GM12878 (cell line): Measurements from ENCODE around the gene ATXN1. TPM values are rescaled to one million over a fixed set of nuclear protein-coding genes. Genes with fewer than 3 reads are reported as not detected.

Experiments
- ATAC-seq: fragments of 200-7000 bp; cut with Tn5 transposase; 3 replicates; pipeline ENCODE4 v1.9.1; 2020; ENCODE audit warnings: mild to moderate bottlenecking, moderate library complexity
- BruUV-seq: library from RNA; stranded (reverse); fragments of 400-500 nt; replicated peaks from 2 replicates; lab custom pipeline; 2021; lab: Mats Ljungman, UMichigan
- CTCF ChIA-PET: fragments of 300-600 bp; sonication (Branson Sonifier 250); formaldehyde crosslinking; extraction: SDS; loops from one replicate; lab custom pipeline; 2021; ENCODE audit warnings: inconsistent platforms; lab: Yijun Ruan, JAX
- POLR2A ChIA-PET: fragments of 350-600 bp; formaldehyde crosslinking; extraction: SDS; loops from one replicate; lab custom pipeline; 2021; ENCODE audit warnings: inconsistent platforms; lab: Charles Lee
- RAD21 ChIA-PET: fragments of 300-600 bp; sonication (Branson Sonifier 250); formaldehyde crosslinking; loops from one replicate; lab custom pipeline; 2023; ENCODE audit warnings: antibody characterized with exemption; ENCODE audit not compliant: unreplicated experiment; lab: Charles Lee
- SMC1A ChIA-PET: fragments of 300-600 bp; sonication (Branson Sonifier 250); formaldehyde crosslinking; loops from one replicate; lab custom pipeline; 2023; ENCODE audit not compliant: unreplicated experiment, uncharacterized antibody; lab: Charles Lee
- DNase-seq: peaks from one replicate; pipeline ENCODE4 v3.0.0-alpha.2; 2011; ENCODE audit warnings: low read depth, low spot score
- FAIRE-seq: peaks from 3 replicates; lab custom pipeline; 2011; peaks lifted over from hg19 to GRCh38; lab: Jason Lieb, UNC
- H2AFZ ChIP-seq: 2 replicates; pipeline ENCODE4 v1.6.0; 2011; ENCODE audit warnings: low read depth, low read length, control low read depth; ENCODE audit not compliant: control insufficient read depth
- H3K27ac ChIP-seq: 2 replicates; pipeline ENCODE4 v1.5.1; 2011; ENCODE audit warnings: control low read depth; ENCODE audit not compliant: control insufficient read depth, insufficient read depth
- H3K27me3 ChIP-seq, 2 experiments: replicated peaks in 1 of 2; 2 replicates each; pipeline versions ENCODE4 v1.6.0 to v1.6.1; 2011; ENCODE audit warnings: low read length in 1 of 2; ENCODE audit not compliant: control insufficient read depth in 2 of 2, insufficient read depth in 2 of 2
- H3K36me3 ChIP-seq, 2 experiments: 2 replicates each; pipeline ENCODE4 v1.5.1; 2011; ENCODE audit warnings: low read length in 1 of 2; ENCODE audit not compliant: control insufficient read depth in 2 of 2, insufficient read depth in 2 of 2
- H3K4me1 ChIP-seq: 2 replicates; pipeline ENCODE4 v1.6.1; 2011; ENCODE audit warnings: mild to moderate bottlenecking, low read length, moderate library complexity, mixed read lengths; ENCODE audit not compliant: control insufficient read depth, insufficient read depth
- H3K4me2 ChIP-seq: 2 replicates; pipeline ENCODE4 v1.6.0; 2011; ENCODE audit warnings: control low read depth; ENCODE audit not compliant: control insufficient read depth, insufficient read depth
- H3K4me3 ChIP-seq: fragments of 200-600 bp; sonication (generic); 2 replicates; pipeline ENCODE4 v1.5.1; 2016
- H3K79me2 ChIP-seq: 2 replicates; pipeline ENCODE4 v1.6.0; 2011; ENCODE audit warnings: low read length; ENCODE audit not compliant: control insufficient read depth, insufficient read depth
- H3K9ac ChIP-seq: 2 replicates; pipeline ENCODE4 v1.8.0; 2011; ENCODE audit warnings: low read length, control low read depth, mixed read lengths; ENCODE audit not compliant: control insufficient read depth, insufficient read depth
- H3K9me3 ChIP-seq: replicated peaks from 3 replicates; pipeline ENCODE4 v1.5.1; 2011; ENCODE audit warnings: mild to moderate bottlenecking, low read length; ENCODE audit not compliant: control insufficient read depth, insufficient read depth
- H4K20me1 ChIP-seq: 2 replicates; pipeline ENCODE4 v1.6.0; 2011; ENCODE audit not compliant: control insufficient read depth, insufficient read depth
- ATF7 ChIP-seq: fragments of 450-650 bp; IDR thresholded peaks from 2 replicates; pipeline ENCODE4 v1.6.1; 2016; ENCODE audit warnings: low read depth, mild to moderate bottlenecking
- BACH1 ChIP-seq: fragments of 450-650 bp; IDR thresholded peaks from 2 replicates; pipeline ENCODE4 v1.6.1; 2017; ENCODE audit warnings: mild to moderate bottlenecking, borderline replicate concordance
- BHLHE40 ChIP-seq, 2 experiments: fragments of 450-650 bp in 1 of 2; IDR thresholded peaks; 2 replicates each; pipeline ENCODE4 v1.6.1; 2011 to 2017; ENCODE audit warnings: low read depth in 2 of 2, borderline replicate concordance in 1 of 2, improper control_type of control experiment in 1 of 2, low read length in 1 of 2, mild to moderate bottlenecking in 1 of 2
- CBX5 ChIP-seq: sonication (generic); IDR thresholded peaks from 2 replicates; pipeline ENCODE4 v1.6.1; 2016; ENCODE audit warnings: low read depth, moderate library complexity, mild to moderate bottlenecking, inconsistent platforms
- CREM ChIP-seq: IDR thresholded peaks from 2 replicates; pipeline ENCODE4 v1.6.1; 2014; ENCODE audit warnings: antibody characterized with exemption, low read depth
- ESRRA ChIP-seq: IDR thresholded peaks from 2 replicates; pipeline ENCODE4 v1.6.1; 2012; ENCODE audit warnings: mild to moderate bottlenecking, low read length, improper control_type of control experiment
- FOXK2 ChIP-seq: fragments of 450-650 bp; IDR thresholded peaks from 2 replicates; pipeline ENCODE4 v1.6.1; 2017; ENCODE audit warnings: mild to moderate bottlenecking, moderate library complexity
- HDAC2 ChIP-seq: fragments of 200-600 bp; sonication (generic); IDR thresholded peaks from 2 replicates; pipeline ENCODE4 v1.6.1; 2017
- HDGF ChIP-seq: fragments of 450-650 bp; IDR thresholded peaks from 2 replicates; pipeline ENCODE4 v1.6.1; 2016; ENCODE audit warnings: antibody characterized with exemption
- IKZF1 ChIP-seq: fragments of 450-650 bp; conservative IDR thresholded peaks from 2 replicates; pipeline ENCODE4 v1.6.1; 2017; ENCODE audit warnings: antibody characterized with exemption, mild to moderate bottlenecking
- MEF2B ChIP-seq: fragments of 450-650 bp; IDR thresholded peaks from 2 replicates; pipeline ENCODE4 v1.6.1; 2018; ENCODE audit warnings: mild to moderate bottlenecking, moderate library complexity; ENCODE audit not compliant: partially characterized antibody, poor library complexity, severe bottlenecking
- NFYB ChIP-seq: IDR thresholded peaks from 2 replicates; pipeline ENCODE4 v1.6.1; 2011; ENCODE audit warnings: low read depth, mild to moderate bottlenecking, low read length, improper control_type of control experiment, moderate library complexity; ENCODE audit not compliant: insufficient read depth
- NR2C2 ChIP-seq: IDR thresholded peaks from 2 replicates; pipeline ENCODE4 v1.6.1; 2011; ENCODE audit warnings: borderline replicate concordance, low read depth; ENCODE audit not compliant: control insufficient read depth, insufficient read length
- PAX8 ChIP-seq: fragments of 450-650 bp; IDR thresholded peaks from 2 replicates; pipeline ENCODE4 v1.6.1; 2017; ENCODE audit warnings: mild to moderate bottlenecking, moderate library complexity
- RBBP5 ChIP-seq: fragments of 200-600 bp; sonication (generic); conservative IDR thresholded peaks from 2 replicates; pipeline ENCODE4 v1.6.1; 2016
- RELA ChIP-seq: fragments of 450-650 bp; IDR thresholded peaks from 2 replicates; pipeline ENCODE4 v1.8.0; 2014; ENCODE audit warnings: borderline replicate concordance; ENCODE audit not compliant: partially characterized antibody
- SP1 ChIP-seq: IDR thresholded peaks from one replicate; pipeline ENCODE4 v1.6.1; 2011; ENCODE audit warnings: low read depth, low read length
- SPI1 ChIP-seq: IDR thresholded peaks from 2 replicates; pipeline ENCODE4 v1.6.1; 2011; ENCODE audit warnings: low read depth, mild to moderate bottlenecking, low read length, moderate library complexity, borderline replicate concordance; ENCODE audit not compliant: insufficient read depth
- YY1 ChIP-seq: IDR thresholded peaks from 2 replicates; pipeline ENCODE4 v1.6.1; 2011; ENCODE audit warnings: low read depth, mild to moderate bottlenecking, low read length
- WGBS: methylation state at CpG from one replicate; pipeline ENCODE4 v1.1.6; 2016; ENCODE audit warnings: low lambda C conversion rate; ENCODE audit not compliant: insufficient replicate concordance, insufficient coverage; ENCODE audit errors: missing lambda C conversion rate; 5-methylcytosine and 5-hydroxymethylcytosine counted together
- in situ Hi-C: fragments of 300-500 bp; cut with MboI; formaldehyde crosslinking; loops from 9 replicates; pipeline ENCODE4 v1.14.3; 2018; ENCODE audit warnings: mixed read lengths
- intact Hi-C: fragments of 100-400 bp; cut with micrococcal nuclease; formaldehyde crosslinking; loops from one replicate; pipeline ENCODE4 v1.14.2; 2022; ENCODE audit not compliant: unreplicated experiment
- polyA plus RNA-seq, 11 experiments: library from polyadenylated mRNA; depleted of rRNA in 4 of 11; unstranded in 6 of 11; stranded (reverse) in 5 of 11; fragments of >200 nt; fragmentation: Nextera tagmentation in 4 of 11; fragmentation: Illumina TruSeq in 1 of 11; extraction: Ambion mirVana in 4 of 11; extraction: Trizol in 1 of 11; gene quantifications; 1 replicate in 1 of 11; 2 replicates in 10 of 11; pipeline versions ENCODE4 v1.2.1 to v1.2.3, GENCODE V29; 2011 to 2016; ENCODE audit warnings: inconsistent platforms in 2 of 11, missing spikeins in 2 of 11, low read depth in 1 of 11
- total RNA-seq, 4 experiments: library from RNA; depleted of rRNA in 3 of 4; stranded (reverse); fragments of >200 nt in 3 of 4; fragmentation: Illumina TruSeq in 1 of 4; extraction: Trizol in 1 of 4; gene quantifications; 2 replicates each; pipeline versions ENCODE4 v1.2.1 to v1.2.3, GENCODE V29; 2013 to 2021
- TF ChIP-seq, protein P1 (sequence below): IDR thresholded peaks from 2 replicates; pipeline ENCODE4 v1.6.1; 2012; ENCODE audit warnings: low read depth, low read length, improper control_type of control experiment

The ATXN1 gene
- total and polyA plus RNA-seq, 10 of the 15 experiments (the other 5 are each of a cell fraction or from before 2014, with no cell fraction given) = 12.2 to 51.2 (median 20.5) TPM

DNA sequence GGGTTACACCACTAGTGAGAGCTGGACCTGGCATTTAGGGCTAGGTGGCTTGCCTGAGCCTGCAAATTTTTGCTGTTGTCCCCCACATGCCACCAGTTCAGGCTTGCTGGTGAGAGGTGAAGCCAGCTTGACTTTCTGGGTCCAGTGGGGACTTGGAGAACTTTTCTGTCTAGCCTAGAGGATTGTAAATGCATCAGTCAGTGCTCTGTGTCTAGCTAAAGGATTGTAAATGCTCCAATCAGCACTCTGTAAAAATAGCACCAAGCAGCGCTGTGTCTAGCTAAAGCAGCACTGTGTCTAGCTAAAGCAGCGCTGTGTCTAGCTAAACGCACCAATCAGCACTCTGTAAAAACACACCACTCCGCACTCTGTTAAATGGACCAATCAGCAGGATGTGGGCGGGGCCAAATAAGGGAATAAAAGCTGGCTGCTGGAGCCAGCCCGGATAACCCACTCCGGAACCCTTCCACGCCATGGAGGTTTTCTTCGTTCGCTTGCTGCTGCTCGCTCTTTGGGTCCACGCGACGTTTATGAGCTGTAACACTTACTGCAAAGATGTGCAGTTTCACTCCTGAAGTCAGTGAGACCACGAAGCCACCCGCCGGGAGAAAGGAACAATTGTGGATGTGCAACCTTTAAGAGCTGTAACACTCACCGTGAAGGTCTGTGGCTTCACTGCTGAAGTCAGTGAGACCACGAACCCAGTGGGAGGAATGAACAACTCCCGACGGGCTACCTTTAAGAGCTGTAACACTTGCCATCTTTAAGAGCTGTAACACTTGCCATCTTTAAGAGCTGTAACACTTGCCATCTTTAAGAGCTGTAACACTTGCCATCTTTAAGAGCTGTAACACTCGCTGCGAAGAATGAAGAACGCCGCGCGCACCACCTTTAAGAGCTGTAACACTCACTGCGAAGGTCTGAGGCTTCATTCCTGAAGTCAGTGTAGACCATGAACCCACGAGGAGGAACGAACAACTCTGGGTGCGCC lies 495.6 kb downstream of the ATXN1 start:
- H3K27me3 ChIP-seq = no peaks in the 10 kb centered on the region; a peak in 1 of 4 replicates
- ATAC-seq = no peak
- DNase-seq = no peak
- no peak overlapping the region for H3K4me3 ChIP-seq
- no peaks in the 10 kb centered on the region for H3K79me2 ChIP-seq
- in situ Hi-C loops (no loop called here), intact Hi-C loops (no loop called here)
- ChIA-PET RAD21 (no interaction called here), SMC1A (interaction anchor here (0.7 kb wide), 1 partner anchor 27 kb away, joined by 3 read pairs; no protein-coding TSS in a partner anchor), CTCF (interaction anchor here (0.6 to 1.3 kb wide), 2 partner anchors 11 to 1426 kb away, joined by 3 read pairs; no protein-coding TSS in a partner anchor), POLR2A (no interaction called here)
- no peaks in the 10 kb centered on the region for H4K20me1 ChIP-seq
- H3K9me3 ChIP-seq = no peaks in the 10 kb centered on the region
- BruUV-seq = no TSS peak
- H3K4me1 ChIP-seq = no peaks in the 10 kb centered on the region
- H3K27ac ChIP-seq = no peak overlapping the region
- FAIRE-seq = no peak
- no peak overlapping the region for H3K4me2 ChIP-seq
- no peak overlapping the region for H2AFZ ChIP-seq
- 80% methylated on average over 31 of the region's 31 CpGs for WGBS
- no peaks in the 10 kb centered on the region for H3K36me3 ChIP-seq
- no peak overlapping the region for H3K9ac ChIP-seq
- TF ChIP-seq ESRRA = no peak
- TF ChIP-seq NR2C2 = no peak
- 0 out of 2 replicates have a peak, but pooled peaks have one; percentile 36 for TF ChIP-seq NFYB
- no peak for TF ChIP-seq RBBP5
- TF ChIP-seq MEF2B = no peak

DNA sequence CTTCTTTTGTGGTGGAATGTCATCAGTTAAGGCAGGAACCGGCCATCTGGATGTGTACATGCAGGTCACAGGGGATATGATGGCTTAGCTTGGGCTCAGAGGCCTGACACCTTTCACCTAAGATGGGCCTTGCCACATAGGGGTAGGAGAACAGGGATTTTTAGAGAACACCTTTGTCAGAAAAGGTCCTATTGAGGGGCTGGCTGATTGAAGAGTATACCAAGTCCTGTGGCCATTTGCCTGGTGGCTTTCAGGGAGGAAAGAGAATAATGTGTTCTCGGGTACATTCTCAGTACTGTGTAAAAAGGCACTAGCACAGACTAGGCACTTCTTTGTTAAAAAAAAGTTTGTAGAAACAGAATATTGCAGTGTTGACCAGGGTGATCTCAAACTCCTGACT lies 496.5 kb downstream of the ATXN1 start:
- no peak for DNase-seq
- no peak overlapping the region for H2AFZ ChIP-seq
- RAD21 ChIA-PET = no interaction called here
- no peaks in the 10 kb centered on the region for H3K9me3 ChIP-seq
- H4K20me1 ChIP-seq = no peaks in the 10 kb centered on the region
- CTCF ChIA-PET = no interaction called here
- POLR2A ChIA-PET = no interaction called here
- SMC1A ChIA-PET = no interaction called here
- no TSS peak for BruUV-seq
- H3K27ac ChIP-seq = no peak overlapping the region
- in situ Hi-C loops (no loop called here), intact Hi-C loops (no loop called here)
- H3K4me2 ChIP-seq = no peak overlapping the region
- H3K27me3 ChIP-seq = no peaks in the 10 kb centered on the region; a peak in 1 of 4 replicates
- H3K79me2 ChIP-seq = no peaks in the 10 kb centered on the region
- H3K4me1 ChIP-seq = no peaks in the 10 kb centered on the region
- no peaks in the 10 kb centered on the region for H3K36me3 ChIP-seq
- ATAC-seq = no peak
- no peak overlapping the region for H3K9ac ChIP-seq
- FAIRE-seq = no peak
- H3K4me3 ChIP-seq = no peak overlapping the region
- WGBS = 73% methylated on average over 1 of the region's 2 CpGs
- TF ChIP-seq ATF7 (no peak), FOXK2 (no peak), PAX8 (no peak), HDGF (no peak), YY1 (no peak), BACH1 (no peak), RELA (no peak), CBX5 (no peak), CREM (no peak), BHLHE40 (IDR thresholded peaks at IDR 0.05; ENCODE audit: borderline replicate concordance in 1 of 2, low read depth in 2 of 2, low read length in 1 of 2) (no peak), HDAC2 (no peak), SPI1 (no peak), IKZF1 (no peak), SP1 (no peak)
- TF ChIP-seq, protein P1, sequence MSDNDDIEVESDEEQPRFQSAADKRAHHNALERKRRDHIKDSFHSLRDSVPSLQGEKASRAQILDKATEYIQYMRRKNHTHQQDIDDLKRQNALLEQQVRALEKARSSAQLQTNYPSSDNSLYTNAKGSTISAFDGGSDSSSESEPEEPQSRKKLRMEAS = no peak
